Stimulated activated CD4-positive, alpha-beta T cell treated with anti-CD3 and anti-CD28 coated beads, Interleukin-1b, Interleukin-23, amount 100 ng/mL, for 4 hours (primary cell): ENCODE data around the gene TTLL8.

Experiments
- DNase-seq, 2 donors: peaks; one replicate each; pipeline ENCODE4 v3.0.0-alpha.2; 2020; ENCODE audit warnings: low read depth in 2 of 2

TTLL8 gene

DNA sequence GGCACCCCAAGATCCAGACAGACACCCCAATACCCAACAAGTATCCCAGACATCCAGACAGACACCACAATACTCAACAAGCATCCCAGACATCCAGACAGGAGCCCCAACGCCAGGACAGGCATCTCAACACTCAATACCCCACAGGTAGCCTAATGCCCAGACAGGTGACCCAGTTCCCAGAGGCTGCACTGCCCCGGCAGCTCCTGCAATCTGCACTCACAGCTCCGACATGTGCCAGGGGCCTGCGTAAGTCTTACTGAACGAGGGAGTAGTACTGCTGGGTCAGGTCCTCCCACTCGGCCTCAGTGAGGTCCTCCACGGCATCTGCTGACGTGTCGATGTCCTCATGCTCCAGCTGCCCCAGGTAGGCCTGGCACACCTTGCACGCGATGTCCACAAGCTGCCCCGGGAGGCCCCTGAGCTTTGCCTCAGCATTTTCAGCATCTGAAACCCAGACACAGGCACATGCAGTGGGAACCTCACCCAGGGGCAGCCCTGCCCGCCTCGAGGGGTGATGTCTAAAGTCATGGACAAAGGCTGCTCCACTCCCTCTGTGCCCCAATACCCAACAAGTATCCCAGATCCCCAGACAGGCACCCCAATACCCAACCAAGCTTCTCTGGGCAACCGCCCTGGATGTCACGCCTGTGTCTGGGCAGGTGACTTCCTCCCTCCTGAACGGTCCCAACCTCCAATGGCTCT, 16.6 kb downstream of the TTLL8 start:
- no peak for DNase-seq

- no peak for DNase-seq
Measured at GRCh38 chr22:50040717-50041116, 17.4 kb downstream of the TTLL8 start.

GRCh38 chr22:50039669-50040443, 18.2 kb downstream of the TTLL8 start:
- no peak for DNase-seq

DNA sequence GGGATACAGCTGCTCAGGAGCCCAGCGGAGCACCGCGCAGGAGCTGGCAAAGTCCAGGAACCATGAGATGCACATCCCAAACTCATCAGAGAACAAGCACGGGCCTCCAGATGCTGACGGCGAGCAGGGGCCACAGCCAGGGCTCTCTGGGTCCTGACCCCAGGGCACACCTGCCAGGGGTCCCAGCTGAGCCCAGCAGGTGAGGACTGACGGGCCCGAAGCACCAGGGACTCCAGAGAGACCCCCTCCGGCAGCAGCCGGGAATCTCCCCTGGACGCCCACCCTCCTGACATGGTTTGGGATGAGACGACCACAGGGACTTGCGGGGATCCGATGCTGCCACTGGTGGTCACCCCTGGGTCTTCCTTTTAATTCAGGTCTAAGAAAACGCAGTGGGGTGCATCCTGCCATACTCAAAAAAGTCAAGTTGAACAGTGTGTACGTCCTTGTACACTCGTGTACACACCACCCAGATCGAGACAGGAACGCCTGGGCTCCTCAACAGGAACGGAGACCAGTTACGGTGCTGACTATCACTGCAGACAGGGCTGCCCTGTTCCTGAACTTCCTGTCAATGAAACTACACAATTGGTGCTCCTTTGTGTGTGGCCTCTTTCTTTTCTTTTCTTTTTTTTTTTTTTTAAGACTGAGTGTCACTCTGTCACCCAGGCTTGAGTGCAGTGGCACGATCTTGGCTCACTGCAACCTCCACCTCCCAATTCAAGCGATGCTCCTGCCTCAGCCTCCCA, 21.9 kb downstream of the TTLL8 start:
- DNase-seq, result no peak

- DNase-seq, result no peak
Measured at GRCh38 chr22:50035131-50035881, 22.8 kb downstream of the TTLL8 start.

DNA sequence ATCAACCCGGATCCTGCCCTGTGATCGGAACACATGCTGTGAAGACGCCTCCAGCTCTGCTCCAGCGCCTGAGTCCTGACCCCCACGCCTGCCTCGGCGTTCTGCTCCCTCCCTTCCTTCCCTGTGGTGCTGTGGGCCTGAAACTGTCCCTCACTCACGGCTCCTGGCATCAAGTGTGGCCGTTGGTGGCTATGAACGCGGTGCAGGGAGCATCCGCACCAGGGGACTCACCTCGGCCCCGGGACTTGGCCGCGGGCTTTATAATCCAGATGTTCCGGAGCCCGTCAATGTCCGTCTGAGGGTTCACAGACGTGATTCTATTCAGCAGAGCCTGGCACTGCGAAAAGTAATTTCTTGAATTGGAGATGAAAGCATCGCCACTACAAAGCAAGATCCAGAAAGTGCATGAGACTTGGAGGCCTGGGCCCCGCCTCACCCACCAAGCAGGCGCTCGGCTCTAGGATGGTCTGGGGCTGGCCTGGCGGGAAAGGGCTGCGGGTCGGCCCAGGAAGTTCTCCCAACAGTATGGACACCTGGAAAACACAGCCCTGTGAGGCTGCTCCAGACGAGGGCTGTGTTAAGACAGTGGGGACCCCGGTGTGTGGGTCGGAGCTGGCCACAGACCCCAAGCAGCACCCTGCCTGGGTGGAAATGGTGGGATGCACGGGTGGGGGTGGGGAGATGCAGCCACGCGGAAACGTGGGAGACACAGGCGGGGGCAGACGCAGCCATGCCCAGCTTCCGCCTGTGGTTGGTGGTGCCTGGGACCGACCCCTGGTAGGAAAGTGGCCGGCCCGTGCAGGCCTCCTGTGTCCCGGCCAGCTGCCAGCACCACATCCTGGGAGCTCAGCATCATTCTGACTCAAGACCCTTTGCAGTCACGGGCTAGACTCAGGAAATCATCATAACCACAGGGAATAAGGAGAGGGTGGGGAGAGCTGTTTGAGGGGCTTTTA, 23.7 kb downstream of the TTLL8 start:
- no peak for DNase-seq

- no peak for DNase-seq
Measured at GRCh38 chr22:50032941-50033601, 25.0 kb downstream of the TTLL8 start.

- no peak for DNase-seq
Measured at GRCh38 chr22:50032109-50032871, 25.8 kb downstream of the TTLL8 start.

DNA sequence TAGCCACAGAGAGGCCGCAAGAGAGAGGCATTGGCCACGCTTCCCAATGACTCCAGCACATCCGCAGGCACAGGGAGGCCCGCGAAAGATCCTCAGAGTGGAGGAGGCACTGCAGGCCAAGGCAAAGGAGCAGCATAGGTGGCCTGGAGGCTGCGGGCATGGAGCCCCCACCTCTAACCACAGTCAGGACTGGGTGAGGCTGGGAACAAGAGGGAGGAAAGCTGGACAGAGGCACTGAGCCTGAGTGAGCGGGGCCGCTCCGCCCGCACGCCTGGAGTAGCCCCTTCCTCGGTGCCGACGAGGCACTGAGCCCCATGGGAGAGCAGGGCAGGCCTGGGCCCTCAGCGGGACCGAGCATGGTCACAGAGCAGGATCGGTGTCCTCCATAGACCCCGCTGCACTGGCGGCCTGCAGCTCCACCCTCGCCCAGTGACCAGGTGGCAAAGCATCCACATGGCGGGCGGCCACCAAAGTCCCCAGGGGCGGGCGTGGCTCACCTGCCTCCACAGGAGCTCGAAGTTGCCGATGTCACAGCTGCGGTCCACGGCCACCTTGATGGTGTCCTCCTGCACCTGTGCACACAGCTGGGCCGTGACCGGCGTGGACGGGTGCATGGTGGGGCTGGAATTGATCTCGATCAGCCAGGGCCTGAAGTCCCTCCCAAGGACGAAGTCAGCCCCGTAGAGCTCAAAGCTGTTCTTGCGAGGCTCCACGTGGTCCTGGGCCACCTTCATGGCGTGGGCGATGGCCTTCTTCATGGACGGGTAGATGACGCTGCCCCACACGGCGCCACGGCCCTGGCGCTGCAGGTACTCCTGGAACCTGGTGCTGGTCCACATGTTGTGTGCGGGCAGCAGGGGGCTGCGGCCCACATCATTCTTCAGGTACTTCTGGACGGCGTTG, 26.7 kb downstream of the TTLL8 start:
- no peak for DNase-seq

DNA sequence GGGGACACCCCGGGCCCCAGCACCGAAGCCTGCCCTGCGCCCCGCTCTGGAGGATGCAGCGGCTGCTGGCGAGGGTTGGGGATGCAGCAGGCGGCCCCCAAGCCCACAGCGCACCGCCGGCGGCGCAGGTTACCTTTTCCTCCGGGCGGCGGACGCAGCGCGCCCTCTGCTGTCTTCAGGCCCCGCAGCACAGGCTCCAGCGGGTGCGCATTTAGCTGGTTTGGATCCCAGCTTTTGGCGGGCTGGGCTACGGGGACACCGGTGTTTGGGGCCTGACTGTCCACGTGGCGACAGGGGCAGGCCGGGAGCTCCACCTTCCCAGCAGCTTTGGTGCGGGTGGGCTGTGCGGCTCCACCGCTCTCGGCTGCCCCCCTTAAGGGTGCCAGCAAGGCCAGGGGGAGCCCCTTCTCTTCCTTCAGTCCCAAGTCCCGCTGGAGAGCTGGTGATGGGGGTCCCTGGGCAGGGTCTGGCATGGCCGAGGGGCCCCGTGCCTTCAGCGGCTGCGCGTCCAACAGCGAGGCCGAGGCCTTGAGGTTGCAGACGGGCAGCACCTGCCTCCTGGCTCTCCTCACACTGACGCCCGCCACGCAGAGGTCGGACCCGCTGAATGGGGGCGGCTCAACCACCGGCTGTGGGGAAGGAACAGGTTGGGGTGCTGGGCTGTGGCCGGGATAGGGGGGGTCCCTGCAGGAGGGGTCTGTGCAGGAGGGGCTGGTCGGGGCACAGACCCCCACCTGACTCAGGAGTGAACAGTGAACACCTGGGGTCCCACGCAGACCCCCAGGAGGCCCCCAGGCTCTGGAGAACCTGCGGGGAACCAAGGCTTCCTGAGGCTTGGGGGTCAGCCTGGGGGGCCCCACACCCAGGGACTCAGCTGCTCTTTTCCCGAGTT, 27.6 kb downstream of the TTLL8 start:
- DNase-seq, result peak; percentile 82

DNA sequence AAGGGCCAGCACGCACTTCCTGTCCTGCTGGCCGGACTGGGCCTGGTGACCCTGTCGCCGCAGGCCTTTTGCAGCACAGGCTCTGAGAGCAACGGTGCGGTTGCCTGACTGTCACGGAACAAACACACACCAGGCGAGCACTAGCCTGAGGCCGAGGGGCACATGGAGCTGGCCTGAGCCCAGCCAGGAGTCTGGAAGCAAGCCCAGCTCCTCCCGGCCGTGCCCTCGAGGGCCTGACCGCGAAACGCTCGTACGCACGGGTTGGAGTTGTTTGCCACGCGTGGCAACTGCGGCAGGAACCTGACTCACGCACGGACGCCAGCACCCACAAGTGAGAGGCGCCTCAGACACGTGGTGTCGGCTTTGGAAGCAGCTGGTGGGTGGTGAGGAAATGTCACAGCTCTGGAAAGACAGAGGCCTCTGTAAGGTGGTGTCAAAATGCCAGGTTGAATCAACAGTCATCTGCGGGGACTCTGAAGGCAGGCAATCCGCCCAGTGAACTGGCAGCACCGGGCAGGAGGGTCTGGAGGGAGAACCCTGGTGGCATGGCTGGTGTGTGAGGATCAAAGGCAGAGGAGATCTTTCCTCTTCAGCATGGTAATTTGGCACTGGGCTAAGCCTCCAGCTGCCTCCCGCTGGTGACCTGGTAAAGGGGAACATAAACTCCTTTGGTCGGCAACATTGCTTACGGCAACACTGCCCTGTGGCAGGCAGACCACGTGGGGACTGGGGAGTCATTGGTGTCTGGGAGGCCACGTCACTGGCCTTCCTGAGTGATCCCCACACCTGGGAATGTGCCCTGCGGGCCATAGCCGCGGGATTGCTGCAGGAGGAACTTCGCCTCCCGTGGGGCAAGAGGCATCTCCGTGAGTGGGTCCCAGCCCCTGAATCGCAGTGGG, 30.2 kb downstream of the TTLL8 start:
- DNase-seq, result peak in 1 of 2 donors; percentile 55

- DNase-seq, result no peak
Measured at GRCh38 chr22:50025993-50026392, 32.1 kb downstream of the TTLL8 start.

GRCh38 chr22:50022171-50022819, 35.8 kb downstream of the TTLL8 start:
- DNase-seq, result no peak

DNA sequence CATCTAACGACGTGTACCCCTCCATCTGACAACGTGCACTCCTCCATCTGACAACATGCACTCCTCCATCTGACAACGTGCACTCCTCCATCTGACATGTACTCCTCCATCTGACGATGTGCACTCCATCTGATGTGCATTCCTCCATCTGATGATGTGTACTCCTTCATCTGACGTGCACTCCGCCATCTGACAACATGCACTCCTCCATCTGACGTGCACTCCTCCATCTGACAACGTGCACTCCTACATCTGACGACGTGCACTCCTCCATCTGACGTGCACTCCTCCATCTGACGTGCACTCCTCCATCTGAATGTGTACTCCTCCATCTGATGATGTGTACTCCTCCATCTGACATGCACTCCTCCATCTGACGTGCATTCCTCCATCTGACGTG, 37.5 kb downstream of the TTLL8 start:
- DNase-seq, result no peak

DNA sequence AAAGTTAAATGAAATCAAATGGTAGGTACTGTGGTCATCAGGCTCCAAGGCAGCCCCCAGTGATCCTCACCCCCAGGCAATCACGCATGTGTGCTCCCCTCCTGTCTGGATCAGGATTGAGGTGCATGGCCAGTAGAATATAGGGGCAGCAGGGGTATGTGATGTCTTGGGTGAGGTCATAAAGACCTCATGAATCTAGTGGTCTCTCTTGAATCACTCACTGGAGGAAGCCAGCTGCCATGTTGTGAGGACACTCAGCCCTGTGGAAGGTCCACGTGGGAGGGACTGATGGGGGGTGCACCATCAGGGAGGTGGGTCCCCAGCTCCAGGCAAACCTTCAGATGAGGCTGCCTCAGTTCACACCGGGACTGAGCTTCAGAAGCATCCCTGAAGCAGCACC, 38.8 kb downstream of the TTLL8 start:
- no peak for DNase-seq
